DOHH2 (cell line): ENCODE measurements around the gene PAQR8.

Experiments used
- H3F3A ChIP-seq: fragments of 200-600 bp; sonication (generic), shearing (Covaris generic); 2 replicates; pipeline ENCODE4 v1.6.0; 2016; ENCODE audit warnings: antibody characterized with exemption, mild to moderate bottlenecking; ENCODE audit not compliant: control insufficient read depth, insufficient read depth
- H3K27ac ChIP-seq: fragments of 200-600 bp; sonication (generic); 2 replicates; pipeline ENCODE4 v1.5.1; 2014; ENCODE audit warnings: low read depth, mild to moderate bottlenecking, low read length, moderate library complexity
- H3K27me3 ChIP-seq: fragments of 200-600 bp; sonication (generic); 2 replicates; pipeline ENCODE4 v1.6.1; 2014; ENCODE audit warnings: mild to moderate bottlenecking, low read length, mixed read lengths; ENCODE audit not compliant: control insufficient read depth
- H3K36me3 ChIP-seq: fragments of 200-600 bp; sonication (generic); 2 replicates; pipeline ENCODE4 v1.6.1; 2014; ENCODE audit warnings: mild to moderate bottlenecking, low read length, moderate library complexity, mixed read lengths; ENCODE audit not compliant: control insufficient read depth
- H3K4me1 ChIP-seq: fragments of 200-600 bp; sonication (generic); 2 replicates; pipeline ENCODE4 v1.6.1; 2014; ENCODE audit warnings: mild to moderate bottlenecking, low read length, mixed read lengths; ENCODE audit not compliant: control insufficient read depth
- H3K4me2 ChIP-seq: fragments of 200-600 bp; sonication (generic); 2 replicates; pipeline ENCODE4 v1.6.0; 2014; ENCODE audit warnings: mild to moderate bottlenecking, low read length, moderate library complexity
- H3K4me3 ChIP-seq: fragments of 200-600 bp; sonication (generic); 2 replicates; pipeline ENCODE4 v1.5.1; 2014; ENCODE audit warnings: mild to moderate bottlenecking, low read length, mixed read lengths
- H3K79me2 ChIP-seq: fragments of 200-600 bp; sonication (generic); 2 replicates; pipeline ENCODE4 v1.6.1; 2014; ENCODE audit warnings: mild to moderate bottlenecking, low read length, mixed read lengths; ENCODE audit not compliant: control insufficient read depth
- H3K9me2 ChIP-seq: fragments of 200-600 bp; sonication (generic); replicated peaks from 2 replicates; pipeline ENCODE4 v1.6.1; 2014; ENCODE audit warnings: mild to moderate bottlenecking, low read length, mixed read lengths; ENCODE audit not compliant: control insufficient read depth
- H3K9me3 ChIP-seq: fragments of 200-600 bp; sonication (generic); 2 replicates; pipeline ENCODE4 v1.6.1; 2014; ENCODE audit warnings: antibody characterized with exemption, low read length, mixed read lengths; ENCODE audit not compliant: control insufficient read depth, insufficient read depth
- H4K20me1 ChIP-seq: fragments of 200-600 bp; sonication (generic); 2 replicates; pipeline ENCODE4 v1.6.0; 2014; ENCODE audit warnings: low read depth, mild to moderate bottlenecking, antibody characterized with exemption, low read length, moderate library complexity; ENCODE audit not compliant: control insufficient read depth, insufficient read depth
- CTCF ChIP-seq: fragments of 200-600 bp; sonication (generic); IDR thresholded peaks from one replicate; pipeline ENCODE4 v1.5.1; 2014; ENCODE audit warnings: antibody characterized with exemption, mild to moderate bottlenecking, low read depth, low read length; ENCODE audit not compliant: poor library complexity, severe bottlenecking
- EZH2phosphoT487 ChIP-seq: fragments of 200-600 bp; sonication (generic); IDR thresholded peaks from 2 replicates; pipeline ENCODE4 v1.6.1; 2017; ENCODE audit warnings: borderline replicate concordance, mild to moderate bottlenecking, antibody characterized with exemption, low read length, moderate library complexity, mixed read lengths

Gene PAQR8

DNA sequence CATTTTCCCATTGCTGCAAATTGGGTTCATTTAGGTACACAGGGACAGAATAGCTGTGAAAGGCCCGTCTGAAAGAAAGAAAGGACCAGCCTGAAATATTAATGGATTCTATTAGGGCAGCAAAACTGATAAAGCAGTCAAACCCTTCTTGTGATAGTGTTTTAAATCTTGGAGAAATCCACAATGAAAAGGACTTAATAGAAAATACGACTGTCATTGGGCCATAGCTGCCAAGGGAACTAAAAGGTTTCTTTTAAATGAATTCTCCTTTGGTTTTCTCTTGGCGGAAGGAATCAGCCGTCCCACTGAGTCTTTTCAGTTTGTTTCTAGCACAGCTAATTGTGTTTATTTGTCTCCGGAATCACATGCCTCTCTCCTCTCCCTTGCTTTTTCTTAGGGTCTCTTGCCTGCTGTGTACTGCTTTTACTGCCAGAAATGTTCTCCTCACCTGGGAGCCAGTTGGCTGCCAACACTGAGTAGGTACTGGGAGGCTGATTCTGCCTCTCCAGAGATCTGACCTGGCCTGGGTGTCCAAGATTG is 11.3 kb downstream of the PAQR8 start:
- Histone ChIP-seq H3F3A (no peaks in the 10 kb centered on the region), H3K9me3 (no peaks in the 10 kb centered on the region), H3K4me3 (no peak overlapping the region), H3K36me3 (peaks cover under 1% of the 10 kb centered on the region), H3K4me2 (no peak overlapping the region), H4K20me1 (no peaks in the 10 kb centered on the region), H3K79me2 (peaks cover 3% of the 10 kb centered on the region; the same call in 1 of the 2 replicates), H3K4me1 (peaks cover 12% of the 10 kb centered on the region), H3K27ac (no peak overlapping the region), H3K9me2 (no peaks in the 10 kb centered on the region), H3K27me3 (no peaks in the 10 kb centered on the region)
- TF ChIP-seq CTCF (no peak), EZH2phosphoT487 (no peak)

- Histone ChIP-seq H3K27ac (no peak overlapping the region), H3K9me3 (no peaks in the 10 kb centered on the region), H3K9me2 (no peaks in the 10 kb centered on the region), H3K36me3 (no peaks in the 10 kb centered on the region), H3K4me1 (peaks cover 12% of the 10 kb centered on the region), H3K4me3 (no peak overlapping the region), H3K27me3 (no peaks in the 10 kb centered on the region), H4K20me1 (no peaks in the 10 kb centered on the region), H3K4me2 (no peak overlapping the region), H3F3A (no peaks in the 10 kb centered on the region), H3K79me2 (peaks cover 3% of the 10 kb centered on the region; the same call in 1 of the 2 replicates)
- no peak for TF ChIP-seq CTCF
- TF ChIP-seq EZH2phosphoT487: no peak
These were observed 12.3 kb downstream of the PAQR8 start for GRCh38 chr6:52374247-52374646.

- Histone ChIP-seq H3K27ac (no peak overlapping the region), H3K27me3 (no peaks in the 10 kb centered on the region), H3K79me2 (no peaks in the 10 kb centered on the region), H3K4me1 (peaks cover 12% of the 10 kb centered on the region), H3K9me2 (no peaks in the 10 kb centered on the region), H3K4me3 (no peak overlapping the region), H3K4me2 (no peak overlapping the region), H3F3A (no peaks in the 10 kb centered on the region), H3K9me3 (no peaks in the 10 kb centered on the region), H4K20me1 (no peaks in the 10 kb centered on the region), H3K36me3 (no peaks in the 10 kb centered on the region)
- TF ChIP-seq CTCF (no peak), EZH2phosphoT487 (no peak)
These were observed 14.0 kb downstream of the PAQR8 start for GRCh38 chr6:52375780-52376556.
